NCI-H2227 (cell line): ENCODE results near the gene CACNA1C.

Experiments used
- DNase-seq: peaks from one replicate; lab custom pipeline; 2025; ENCODE audit not compliant: unreplicated experiment; lab: John Stamatoyannopoulos, UW

CACNA1C gene

DNA sequence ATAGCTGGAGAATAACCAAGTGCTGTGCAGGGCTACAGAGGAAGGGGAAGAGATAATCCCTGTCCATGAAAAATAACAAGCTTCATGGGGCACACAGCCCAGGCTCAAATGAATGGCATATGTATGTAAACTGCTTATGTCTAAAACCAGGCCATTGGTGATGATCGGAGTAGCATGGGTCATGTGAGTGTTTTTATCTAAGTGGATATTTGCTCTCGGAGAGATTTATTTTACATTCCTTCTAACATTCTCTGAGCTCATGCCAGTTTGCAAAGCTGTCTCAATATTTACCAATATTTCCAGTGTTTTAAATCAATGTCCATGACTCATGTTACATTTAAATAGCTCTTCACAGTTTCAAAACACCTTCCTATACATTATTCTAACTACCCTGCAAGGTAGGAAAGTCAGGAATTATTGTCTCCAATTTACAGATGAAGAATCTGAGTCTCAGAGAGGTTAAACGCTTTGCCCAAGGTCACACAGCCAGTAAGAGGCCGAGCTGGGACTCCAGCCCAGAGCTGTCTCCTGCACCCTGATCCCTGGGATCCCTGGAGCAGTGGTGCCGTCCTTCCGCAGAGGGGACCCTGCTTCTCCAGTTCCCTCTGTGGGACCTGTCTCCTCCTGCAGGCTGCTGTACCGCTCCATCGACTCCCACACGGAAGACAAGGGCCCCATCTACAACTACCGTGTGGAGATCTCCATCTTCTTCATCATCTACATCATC is 555.3 kb downstream of the CACNA1C start:
- no peak for DNase-seq

DNA sequence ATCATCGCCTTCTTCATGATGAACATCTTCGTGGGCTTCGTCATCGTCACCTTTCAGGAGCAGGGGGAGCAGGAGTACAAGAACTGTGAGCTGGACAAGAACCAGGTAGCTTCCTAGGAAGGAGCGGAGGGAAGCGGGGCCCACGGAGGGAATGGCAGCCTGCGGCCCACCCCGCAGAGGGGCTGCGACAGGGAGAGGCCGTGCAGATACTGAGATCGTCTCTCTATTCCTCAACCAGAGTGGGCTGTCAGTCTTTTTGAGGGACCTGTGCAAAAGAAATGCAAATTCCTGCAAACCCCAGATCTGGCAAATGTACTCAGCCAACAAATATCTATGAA is 555.8 kb downstream of the CACNA1C start:
- no peak for DNase-seq

DNA sequence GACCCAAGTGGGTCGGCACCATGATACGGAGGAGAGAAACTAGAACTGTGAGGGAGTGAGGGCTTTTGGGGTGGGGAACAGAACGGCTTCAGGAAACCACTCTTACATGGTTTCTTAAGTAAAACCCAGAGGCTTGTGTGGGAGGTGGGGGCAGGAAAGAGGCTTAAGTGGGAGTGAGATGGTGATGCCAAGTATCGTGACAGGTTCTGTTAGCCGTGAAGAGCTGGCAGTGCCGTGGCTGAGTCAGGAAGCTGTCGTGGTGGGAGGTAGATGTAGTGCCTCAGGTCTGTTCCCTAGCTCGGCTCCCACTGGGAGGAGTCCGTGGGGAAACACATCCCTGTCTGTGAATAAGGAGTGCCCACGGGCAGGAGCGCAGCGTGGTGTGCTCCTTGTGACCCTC is 556.2 kb downstream of the CACNA1C start:
- no peak for DNase-seq

DNA sequence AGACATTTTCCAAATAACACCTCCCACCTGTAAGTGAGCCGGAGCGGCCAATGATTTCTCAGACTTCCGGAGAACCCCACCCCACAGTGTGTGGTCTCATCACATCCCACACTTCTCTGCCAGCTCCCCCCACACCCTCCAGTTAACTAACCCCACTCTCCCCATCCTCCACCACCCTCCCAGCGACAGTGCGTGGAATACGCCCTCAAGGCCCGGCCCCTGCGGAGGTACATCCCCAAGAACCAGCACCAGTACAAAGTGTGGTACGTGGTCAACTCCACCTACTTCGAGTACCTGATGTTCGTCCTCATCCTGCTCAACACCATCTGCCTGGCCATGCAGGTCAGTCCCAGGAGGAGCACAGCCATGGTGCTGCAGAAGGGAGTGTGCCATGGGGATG is 557.6 kb downstream of the CACNA1C start:
- DNase-seq = no peak

DNA sequence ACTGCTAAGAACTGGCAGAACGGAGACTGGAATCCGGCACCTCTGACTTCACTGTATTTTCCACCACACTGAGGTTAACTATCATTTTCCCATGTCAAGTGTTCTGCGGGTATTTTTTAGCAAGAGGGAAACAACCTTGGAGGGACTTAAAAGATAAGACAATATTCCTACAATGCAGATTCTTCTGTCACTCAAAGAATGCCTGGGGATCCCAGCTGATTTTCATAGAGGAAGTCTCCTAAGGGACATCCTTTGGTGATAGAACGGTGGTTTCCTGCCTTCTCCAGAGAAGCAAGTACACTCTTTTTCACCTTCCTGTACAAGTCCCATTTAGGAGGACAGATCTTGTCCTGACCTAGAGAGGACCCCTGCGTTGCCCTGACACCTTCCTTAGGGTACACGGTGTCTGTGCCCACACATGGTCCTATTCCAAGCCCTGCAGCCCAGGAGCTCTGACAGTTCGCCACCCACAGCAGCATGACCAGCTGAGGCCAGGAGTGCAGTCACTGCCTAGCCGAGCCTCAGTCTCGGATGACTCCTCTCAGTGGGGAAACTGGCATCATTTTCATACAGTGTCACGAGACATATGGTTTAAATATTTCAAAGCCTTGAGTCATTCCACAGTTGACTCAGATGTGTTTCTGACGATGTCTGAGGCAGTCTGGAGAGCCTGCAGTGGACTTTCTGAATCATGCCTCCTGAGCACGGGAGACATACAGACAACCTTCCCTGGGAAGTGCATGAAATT is 560.7 kb downstream of the CACNA1C start:
- no peak for DNase-seq

DNA sequence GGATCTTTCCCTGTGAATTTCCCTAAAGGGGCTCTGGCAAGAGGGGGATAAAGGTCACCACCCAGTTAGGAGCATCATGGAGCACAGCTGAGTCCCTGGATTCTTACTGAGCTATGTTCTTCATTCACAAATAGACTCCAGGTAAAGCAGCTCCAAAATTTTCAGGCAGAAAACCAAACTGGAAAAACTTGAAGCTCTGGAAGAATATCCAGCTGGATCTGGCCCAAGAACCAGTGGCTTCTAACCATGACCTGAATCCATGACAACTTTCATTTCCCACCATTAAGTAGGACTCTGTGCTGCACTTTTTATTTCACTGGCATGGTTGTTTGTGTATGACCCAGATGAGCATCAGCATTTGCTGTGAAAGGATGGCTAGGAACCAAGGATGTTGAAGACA is 561.6 kb downstream of the CACNA1C start:
- no peak for DNase-seq

DNA sequence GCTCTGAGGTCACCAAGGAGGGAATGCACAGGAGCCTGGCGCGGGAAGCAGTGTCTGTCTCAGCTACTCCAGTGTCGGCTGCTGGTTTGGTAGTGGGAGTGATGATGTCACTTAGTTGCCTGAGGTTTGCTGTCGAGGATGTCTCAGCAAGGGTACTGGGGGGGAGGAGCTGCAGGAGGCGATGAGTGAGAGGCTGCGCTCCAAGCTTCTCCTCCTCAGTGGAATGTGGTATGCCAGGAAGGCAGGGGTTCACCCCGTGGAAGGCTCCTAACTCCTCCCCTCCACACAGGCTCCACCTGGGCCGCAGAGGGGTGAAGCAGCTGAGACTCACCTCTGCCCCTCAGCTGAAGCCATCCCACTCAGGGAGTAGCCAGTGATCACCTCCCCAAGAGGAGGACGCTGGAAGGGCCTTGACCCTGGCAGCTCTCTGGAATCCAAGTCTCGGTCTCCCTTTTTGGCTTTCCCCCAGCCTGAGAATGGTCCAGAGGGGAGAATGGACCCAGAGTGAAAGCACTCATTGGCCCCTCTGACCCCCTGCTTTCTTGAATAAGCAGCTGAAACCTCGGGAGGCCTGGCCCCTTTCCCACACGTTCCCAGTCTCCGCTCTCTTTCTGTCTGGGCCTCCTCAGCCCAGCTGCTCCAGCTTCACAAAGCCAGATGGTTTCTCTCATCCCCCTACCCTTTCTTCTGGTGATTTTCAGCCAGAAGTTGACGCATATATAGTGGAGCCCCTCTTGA is 563.0 kb downstream of the CACNA1C start:
- no peak for DNase-seq

DNA sequence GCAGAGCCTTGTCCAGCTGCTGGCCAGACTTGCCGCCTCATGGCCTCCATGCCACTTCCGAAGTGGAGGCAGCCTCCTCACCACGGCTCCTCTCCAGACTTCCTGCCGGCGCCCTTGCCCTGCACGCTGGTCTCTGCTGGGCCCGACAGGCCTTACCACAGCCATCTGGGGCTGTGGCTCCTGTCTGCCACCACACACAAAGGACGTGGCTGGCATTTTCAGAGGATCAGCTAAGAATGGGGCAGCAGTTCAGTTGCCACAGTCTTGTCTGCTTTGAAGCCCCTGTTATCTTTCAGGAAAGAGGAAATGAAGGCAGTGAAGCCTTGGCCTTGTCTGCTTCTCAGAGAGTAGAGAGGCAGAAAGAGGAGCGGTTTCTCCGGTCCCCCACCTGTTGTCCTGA is 564.0 kb downstream of the CACNA1C start:
- DNase-seq = no peak

DNA sequence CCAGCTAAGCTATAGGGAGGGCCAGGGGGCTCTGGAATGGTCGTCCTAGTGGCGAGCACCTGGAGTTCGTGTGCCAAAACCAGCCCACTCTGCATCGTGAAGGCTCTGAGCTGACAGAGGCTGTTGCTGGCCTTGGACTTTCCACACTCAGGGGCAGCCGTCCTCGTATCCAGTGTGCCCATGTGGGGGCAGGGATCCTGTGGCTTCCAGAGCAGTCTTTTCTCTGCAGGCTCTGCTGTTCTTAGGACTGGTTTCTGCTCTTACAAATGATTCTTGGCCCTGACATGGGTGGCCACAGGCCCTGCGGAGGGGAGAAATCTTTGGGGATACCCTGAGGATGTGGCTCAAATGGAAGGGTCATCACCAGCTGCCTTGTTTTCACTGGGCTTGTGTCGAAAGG is 564.6 kb downstream of the CACNA1C start:
- no peak for DNase-seq

DNA sequence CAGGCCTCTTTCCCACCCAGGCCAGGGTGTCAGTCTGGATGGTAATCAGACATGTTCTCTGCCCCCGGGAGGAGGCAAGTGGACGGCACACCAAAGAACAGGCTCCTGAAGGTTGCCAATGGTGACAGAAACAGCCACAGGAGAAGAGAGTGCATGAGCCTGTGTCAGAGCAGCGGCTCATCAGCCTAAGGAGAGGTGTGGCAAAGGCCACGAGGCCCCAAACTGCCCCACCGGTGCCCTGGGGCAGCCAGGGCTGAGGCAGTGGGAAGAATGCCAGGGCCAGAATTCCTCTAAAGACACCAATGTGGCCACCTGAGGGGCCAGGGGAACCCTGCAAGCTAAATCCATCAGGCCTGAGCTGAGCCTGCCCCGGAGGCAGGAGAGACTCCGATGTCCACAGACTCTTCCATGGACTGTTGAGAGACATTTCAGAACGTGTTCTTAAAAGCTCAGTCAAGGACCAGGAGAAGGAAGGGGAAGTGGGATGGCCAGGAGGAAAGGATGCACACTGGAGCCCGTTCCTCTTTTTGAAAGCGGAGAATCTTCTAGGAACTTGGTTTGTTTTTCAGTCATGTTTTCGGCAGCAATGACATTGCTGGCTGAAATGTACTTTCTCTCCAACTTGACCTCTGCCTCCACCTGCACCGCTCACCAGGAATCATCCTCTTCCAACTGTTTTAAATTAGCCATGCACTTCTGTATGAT is 565.7 kb downstream of the CACNA1C start:
- no peak for DNase-seq

DNA sequence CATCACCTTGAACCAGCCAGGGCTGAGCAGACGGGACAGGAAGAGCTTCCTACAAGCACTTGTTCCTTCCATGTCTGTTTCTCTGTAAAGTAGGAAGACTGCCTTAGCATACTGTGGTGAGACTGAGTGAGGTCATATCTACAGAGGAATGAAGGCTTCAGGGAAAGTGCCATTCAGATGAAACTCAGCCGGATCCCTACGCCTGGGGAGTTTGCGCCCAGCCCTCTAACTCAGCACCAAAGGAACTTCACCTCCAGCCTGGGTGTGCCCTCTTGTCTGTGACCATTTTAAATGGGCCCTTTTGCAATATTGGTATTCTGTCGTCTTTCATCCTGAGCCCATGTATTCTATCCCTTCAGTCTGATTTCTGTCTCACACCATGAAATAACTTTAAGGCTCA is 566.3 kb downstream of the CACNA1C start:
- no peak for DNase-seq

DNA sequence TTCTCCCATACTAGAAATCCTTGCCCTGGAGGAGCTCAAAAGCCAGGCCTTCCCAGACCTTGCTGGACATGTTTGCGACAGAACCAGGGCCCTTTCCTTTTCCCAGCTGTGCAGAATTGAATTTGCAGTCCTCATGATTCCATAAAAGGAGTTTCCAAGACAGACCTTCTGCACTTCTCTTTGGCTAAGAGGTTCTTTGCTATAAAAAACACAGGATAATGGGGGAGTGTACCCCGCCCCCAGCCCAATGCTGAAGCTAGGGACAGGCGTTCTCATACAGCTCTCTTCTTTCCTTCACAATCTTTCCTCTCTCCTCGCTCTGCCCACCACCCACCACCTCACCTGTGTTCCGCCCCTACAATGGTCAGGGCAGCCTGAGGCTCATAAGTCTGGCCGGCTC is 569.7 kb downstream of the CACNA1C start:
- DNase-seq = no peak

DNA sequence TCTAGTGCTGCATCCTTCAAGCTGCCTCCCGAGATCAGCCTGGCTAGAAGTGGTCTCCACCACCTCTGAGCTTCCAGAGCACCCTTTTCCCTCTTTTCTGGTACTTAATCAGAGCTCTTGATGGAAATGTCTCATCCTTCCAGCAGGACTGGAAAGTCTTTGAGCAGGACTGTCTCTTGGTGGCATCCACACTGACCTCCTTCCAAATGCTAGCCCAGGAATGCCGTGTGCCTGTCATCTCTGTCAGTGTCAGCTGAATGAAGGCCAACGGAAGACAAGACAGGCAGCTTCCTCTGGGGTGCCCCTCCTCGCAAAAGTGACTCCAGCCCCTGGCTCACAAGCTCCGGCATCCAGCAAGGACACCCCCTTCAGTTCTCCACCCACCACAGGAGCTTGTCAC is 570.7 kb downstream of the CACNA1C start:
- DNase-seq = no peak

DNA sequence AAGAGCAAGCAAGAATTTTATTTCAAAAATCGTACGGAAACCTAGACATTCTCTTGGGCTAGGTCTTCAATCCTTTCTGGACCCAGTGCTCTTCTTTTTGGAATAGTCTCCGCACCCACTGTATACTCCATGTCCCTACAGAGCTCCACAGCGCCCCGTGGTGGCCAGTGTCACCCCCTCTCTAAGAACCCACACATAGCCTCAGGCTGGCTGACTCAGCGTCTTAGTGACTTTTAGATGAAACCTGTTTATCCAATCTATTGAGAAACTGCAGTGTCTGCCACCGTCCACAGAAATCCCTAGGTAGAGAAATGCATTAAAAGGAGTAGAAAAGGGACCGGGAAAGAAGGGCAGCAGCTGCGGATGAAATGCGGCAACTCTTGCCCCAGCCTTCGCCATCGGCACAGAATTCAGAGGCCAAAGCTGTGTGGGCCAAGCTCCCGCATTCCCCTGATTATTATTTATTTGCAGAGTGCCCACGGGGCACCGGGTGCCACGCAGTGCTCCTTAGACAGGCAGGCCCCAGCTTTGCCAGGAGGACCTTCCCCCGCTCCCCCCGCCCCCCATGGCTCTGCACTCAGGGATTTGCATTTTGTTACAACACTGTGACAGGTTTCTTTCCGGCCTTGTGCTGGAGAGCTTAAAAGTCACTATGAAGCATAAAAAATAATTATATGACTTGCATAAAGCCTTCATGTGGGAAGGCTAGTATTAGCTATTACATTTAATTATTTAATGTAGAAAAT is 571.9 kb downstream of the CACNA1C start:
- DNase-seq = no peak

DNA sequence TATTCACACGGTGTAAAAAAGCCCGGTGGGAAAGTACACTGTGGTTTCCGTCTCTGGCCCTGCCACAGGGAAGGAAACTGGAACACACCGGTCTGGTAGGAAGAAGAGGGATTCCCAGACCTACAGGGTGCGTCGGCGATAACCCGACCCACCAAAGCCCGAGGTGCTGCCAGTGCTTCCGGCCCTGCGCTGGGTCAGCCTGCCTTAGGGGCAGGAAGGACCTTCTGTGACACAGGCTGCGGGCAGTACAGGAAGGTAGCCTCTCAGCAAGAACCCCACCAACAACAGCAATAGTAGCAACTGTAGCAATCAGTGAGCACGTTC is 572.5 kb downstream of the CACNA1C start:
- DNase-seq = no peak

DNA sequence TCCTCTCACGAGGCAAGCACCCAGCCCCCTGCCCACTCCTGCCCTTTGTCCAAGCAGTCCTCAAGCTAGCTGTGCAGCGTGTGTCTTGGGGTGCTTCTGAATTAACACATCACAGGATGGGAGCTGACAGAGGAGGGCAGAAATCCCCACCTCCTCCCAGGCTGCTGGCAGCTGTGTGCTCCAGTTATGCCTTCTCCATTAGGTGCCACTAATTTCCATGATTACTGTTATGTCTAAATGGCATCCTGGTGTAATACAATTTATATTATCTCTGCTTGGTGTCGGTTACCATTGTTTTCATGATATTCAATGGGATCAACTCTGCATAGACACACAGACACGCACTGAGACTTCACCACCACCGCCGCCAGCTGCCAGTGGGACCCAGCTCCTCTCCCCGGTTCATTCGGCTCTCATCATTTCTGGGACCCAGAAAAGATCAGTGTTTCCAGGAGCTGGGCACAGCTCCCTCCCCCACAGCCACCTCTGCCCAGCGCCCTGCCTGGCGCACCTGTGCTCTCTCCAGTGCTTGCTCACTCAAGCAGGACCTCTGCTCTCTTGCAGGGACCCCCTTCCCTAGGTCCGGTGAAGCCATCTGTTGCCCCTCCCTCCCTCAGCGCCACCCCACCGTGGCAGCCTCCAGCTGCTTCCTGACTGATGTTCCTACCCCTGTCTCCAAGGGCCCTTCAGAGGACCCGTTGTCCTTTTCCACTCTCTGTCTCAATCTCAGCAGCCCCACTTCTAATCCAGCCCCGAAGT is 574.5 kb downstream of the CACNA1C start:
- peak; percentile 25 for DNase-seq

DNA sequence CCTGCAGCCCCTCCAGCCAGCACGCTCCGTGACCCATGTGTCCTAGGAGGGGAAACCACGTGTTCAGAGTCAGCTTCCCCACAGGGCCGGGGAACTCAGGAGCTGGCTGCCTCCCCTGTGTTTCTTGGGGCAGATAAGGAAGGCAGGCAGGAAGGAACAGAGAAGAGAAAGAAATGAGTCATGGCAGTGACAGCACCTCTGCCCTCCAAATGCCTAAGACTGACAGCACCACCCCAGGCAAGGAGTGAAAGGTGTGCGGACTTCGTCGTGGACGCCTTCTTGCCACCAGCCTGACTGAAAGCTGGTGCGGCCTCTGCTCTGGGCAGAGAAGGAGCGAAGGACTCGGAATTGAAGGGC is 575.0 kb downstream of the CACNA1C start:
- no peak for DNase-seq

DNA sequence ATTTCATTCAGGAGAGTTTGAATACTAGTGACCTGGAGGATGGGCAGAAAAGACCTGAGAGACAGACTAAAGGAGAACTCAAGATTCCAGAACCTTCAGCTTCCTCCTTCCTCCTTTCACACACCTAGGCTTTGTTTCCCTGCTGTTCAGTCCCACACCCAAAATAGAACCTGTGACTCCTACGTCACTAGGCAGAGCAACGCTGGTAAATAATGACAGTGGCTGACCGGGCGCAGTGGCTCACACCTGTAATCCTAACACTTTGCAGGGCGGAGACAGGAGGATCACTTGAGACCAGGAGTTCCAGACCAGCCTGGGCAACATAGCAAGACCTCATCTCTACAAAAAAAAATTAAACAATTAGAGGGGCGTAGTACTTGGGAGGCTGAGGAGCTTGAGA is 575.6 kb downstream of the CACNA1C start:
- no peak for DNase-seq

DNA sequence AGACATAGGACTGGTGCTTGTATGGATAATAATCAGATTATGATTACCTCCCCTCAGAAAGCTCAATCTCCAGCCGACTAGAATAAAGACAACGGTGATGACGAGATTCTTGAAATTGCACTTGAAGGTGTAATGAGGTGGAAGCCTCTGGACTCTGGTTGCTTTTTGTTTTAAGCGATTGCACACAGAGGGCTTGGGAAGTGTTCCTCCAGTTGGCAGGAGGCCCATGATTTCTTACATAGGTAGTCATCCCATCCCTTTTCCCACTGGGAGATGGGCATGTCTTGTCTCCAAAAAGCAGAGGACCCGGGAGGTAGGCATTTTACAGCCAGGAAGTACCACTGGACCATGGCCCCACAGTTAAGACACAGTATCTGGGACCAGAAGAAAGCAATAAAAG is 576.3 kb downstream of the CACNA1C start:
- no peak for DNase-seq

DNA sequence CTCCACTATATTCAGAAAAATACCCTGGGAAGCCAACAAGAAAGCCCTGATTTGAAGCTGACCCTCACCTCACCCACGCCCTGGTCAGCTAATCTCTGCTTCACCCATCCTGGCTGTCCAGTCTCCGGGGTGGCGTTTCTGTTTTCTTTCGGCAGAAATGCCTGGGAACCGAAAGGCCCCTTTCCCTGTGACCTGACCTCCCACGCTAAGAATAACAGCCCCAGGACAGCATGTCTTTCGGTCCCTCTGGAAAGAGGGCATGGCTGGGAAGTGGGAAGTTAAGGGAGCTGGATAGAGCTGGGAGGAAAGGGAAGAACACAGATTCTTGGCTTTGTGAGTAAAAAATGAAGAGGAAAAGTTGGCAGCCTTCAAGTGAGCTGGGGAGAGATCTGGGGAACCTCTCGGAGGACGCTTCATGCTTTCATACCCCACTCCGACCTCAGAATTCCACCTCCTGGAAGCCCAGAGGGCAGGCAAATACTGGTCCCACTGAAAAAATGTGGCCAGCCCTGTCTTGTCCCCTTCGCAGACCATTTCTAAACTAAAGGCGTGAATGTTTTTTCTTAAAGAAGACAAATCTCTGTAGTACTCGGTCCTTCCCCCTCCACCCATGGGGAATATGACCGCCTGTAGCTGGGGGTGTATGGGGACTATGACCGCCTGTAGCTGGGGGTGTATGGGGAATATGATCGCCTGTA is 579.0 kb downstream of the CACNA1C start:
- DNase-seq = no peak
